ENCODE results near the gene CDH18. TPM values are rescaled to one million over a fixed set of nuclear protein-coding genes. Genes with fewer than 3 reads are reported as not detected.
A peak's percentile ranks its signal among the peaks of the same experiment; 100 is the strongest.

The CDH18 gene
- polyA plus RNA-seq, 10 donors, result 6.2 to 16.4 (median 9.9) TPM

DNA sequence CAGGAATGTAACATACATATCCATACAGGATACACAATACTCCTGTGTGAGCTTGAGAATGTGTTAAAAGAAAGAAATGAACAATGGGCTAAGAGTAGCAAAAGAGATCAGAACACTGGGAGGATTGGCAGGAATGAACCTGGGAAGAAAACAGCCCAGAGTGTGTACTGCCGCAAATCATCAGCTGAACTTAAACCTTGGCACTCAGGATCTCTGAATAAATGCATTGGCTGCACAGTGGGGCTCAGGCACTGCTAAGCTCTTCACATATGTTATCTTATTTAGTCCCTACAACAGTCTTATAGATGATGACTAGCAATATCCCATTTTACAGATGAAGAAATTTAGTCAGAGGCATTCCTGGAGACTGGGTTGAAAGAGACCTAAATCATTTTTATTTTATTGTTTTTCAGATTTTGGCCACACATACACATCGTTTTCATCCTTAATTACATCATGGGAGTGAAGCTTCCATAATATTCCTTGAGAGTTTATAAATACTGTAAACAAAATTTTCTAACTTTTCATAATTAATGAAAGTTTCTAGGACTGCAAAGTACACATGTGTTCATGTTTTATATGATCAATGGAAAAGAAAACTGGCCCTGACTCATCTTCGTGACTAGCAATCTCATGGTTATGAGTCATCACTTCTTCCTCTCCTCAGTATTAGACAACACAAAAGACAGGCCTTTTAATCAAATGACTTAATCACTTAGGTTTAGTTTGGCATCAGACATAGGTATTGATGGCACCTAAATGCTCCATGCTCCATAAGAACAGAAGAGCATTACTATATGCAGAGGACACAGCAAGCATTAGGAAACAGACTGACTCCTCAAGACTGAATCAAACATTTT is 59.2 kb downstream of the CDH18 start:
- DNase-seq, result peak in 1 of 3 donors; percentile 58

DNA sequence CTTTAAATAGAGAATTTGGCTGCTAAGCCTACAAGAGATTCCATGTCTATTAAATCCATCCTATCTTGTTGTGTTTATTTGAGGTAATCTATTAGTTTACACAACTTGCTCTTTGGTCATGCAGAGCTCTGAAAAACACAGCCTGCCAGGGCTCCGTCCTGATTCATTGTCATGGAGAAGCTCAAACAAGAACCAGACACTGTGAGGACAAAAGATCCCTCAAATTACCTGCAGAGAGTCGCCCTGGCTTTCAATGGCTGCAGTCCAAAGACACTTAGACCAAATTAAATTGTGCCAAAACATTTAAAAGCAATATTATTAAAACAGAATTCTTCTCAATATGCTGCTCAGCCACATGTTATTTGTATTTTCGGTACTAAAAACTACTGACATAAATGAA is 60.1 kb downstream of the CDH18 start:
- no peak for DNase-seq

DNA sequence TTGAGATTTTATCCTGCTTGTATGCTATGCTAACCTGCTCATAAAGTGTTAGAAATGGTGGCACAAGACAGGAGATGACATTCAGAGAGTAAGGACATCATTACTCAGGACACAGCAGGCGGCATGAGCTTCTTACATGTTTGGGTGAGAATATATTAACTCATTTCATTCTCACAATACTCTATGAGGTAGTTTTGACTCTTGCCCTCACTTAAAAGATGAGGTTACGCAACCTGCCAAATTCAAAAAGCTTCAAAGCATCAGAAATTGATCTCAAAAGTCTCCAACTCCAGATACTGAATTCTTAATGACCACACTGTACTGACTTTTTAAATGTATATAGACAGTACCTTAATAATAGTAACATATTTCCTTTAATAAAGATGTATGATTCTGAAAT is 60.8 kb downstream of the CDH18 start:
- DNase-seq, result no peak

DNA sequence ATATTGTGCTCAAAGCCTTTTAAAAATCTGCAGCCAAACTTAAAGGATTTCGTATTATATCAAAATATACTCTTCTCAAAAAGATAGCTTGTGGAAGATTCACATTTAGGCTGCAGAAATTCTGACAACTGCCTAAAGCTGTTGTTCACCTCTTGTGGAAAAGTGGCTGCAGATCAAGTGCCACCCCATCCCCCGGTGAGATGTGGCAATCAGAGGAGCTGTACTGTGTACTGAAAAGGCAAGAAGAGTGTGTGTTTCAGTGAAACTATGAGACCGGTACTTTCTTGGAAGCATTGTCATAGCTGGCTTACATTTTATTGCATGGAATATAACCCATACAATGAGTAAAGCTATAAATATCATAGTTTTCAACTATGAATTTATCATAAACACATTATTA is 64.3 kb downstream of the CDH18 start:
- peak in 1 of 3 donors; percentile 12 for DNase-seq

DNA sequence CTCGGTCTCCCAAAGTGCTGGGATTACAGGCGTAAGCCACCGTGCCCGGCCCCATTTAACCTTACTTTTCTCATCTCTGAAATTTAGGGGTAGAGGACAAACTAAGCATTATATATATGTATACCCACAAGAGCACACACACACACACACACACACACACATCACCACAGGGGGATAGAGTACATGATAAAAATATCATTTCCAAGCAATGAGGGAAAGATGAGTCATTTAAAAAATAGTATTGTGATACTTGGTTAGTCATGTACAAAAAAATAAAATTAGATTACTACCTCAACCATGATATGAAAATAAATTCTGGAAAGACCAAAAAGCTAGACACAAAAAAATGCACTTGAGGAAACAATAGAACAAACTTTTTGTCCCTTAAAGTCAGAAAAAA is 67.2 kb downstream of the CDH18 start:
- peak in 1 of 3 donors; percentile 9 for DNase-seq

DNA sequence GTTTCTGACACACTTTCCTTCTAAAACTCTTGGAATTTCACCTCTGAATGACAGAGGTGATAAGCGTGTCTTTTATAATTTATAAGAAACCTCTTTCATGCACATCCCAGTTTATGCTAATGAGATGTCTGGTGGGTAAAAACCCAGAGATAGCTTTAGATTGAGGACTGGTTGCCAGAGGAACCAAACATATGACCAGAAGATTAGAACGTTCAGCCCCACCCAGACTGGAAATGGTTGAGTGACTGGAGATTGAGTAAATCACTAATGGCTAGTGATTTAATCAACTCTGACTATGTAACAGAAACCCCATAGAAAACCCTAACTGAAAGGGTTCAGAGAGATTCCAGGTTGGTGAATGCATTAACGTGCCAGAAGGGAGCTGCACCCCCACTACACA is 69.2 kb downstream of the CDH18 start:
- no peak for DNase-seq

DNA sequence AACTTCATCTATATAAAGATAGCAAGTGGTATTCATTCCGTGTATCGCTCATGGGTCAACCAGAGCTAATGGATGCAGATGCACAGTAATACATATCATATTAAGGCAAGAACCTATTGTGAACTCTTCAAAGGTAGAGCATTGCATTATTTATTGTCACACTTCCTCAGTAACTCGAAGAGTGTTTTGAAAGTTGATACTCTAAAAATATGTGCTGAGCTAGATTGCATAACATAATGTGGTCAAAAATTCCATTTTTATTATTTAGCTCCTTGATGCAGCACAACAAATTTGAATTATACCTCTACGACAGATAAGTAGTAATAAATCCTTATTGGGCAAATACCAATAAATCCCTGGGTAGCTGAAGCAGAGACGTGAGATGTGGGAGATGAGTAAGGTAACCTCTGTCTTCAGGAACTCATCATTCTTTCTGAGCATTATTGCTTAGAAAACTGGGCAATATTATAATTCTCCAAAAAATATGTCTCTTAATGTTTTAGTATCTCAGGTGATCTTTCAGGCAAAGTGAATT is 70.3 kb downstream of the CDH18 start:
- no peak for DNase-seq

DNA sequence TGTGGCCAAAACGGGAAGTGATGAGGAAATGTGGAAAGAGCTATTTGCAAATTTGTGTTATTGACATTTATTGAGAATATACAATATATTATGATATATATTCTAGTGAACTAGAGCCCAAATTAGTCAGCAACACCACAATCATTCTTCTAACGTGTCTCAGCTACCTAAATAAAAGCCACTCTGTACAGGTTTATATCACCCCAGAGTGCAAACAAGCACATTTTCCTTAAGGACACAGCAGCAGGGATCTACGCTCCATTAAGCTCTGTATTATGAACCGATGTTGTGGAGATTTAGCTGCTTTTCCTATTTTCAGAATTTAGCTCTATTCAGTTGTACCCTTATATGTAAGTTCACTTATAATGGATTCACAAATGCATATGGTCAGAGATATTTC is 77.9 kb downstream of the CDH18 start:
- DNase-seq, result no peak

DNA sequence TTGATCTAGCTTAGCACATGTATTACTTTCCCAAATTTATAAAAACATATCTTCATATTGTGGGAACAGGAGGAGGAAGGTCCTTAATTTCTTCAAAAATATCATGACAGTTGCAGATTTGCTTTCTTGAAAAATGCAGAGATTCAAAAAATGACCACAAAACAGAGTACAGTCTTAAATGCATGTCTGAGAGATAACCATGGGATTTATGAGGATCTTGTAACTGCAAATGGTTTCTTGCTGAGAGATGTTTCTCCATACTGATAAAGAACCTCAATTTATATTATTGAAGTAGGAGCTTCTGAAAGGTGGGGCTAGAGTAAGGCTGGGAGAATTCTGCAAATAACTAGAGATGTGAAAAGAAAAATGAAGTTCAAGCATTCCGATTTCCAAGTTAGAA is 83.2 kb downstream of the CDH18 start:
- no peak for DNase-seq

DNA sequence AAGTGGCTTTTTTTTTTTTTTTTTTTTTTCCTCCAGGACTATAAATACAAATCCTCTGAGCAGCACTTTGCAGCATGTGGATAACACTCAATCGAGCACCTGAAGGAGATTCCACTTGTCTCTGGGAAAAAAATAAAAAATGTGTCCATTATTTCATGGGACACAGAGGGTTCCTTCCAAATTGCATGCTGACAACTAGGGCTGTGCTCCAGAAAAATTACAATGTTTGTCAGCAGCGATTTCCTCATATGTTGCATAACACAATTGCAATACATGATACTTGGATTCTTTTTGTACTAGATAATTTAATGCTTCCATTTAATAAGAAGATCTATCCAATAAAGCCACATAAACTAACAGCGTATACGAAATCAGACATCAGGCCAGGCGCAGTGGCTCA is 84.4 kb downstream of the CDH18 start:
- DNase-seq, result peak in 1 of 3 donors; percentile 13

DNA sequence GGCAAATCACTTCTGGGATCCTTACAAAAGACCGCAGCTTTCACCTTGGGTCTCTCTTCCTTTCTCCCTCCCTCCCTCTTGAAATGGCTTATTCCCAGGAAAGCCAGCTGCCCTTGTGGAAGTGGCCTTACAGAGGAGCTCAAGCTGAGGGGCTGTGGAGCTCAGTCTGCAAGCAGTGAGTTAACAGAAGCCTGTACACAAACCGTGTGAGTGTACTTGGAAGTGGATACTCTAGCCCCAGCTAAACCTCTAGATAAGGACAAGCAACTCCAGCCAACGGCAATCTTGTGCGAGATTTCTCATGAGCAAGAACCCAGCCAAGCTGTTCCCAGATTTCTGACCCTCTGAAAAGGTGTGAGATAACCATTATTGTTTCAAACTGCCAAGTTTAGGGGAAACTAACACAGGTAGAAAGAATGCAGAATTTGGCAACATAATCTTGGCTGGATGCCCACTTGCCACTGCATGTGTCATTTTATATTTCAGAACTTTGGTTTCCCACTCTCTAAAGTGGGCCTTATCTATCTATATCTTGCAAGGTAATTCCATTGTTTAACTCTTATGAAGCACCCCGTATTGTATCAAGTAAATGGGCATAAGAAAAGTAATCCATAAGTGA is 85.6 kb downstream of the CDH18 start:
- no peak for DNase-seq

DNA sequence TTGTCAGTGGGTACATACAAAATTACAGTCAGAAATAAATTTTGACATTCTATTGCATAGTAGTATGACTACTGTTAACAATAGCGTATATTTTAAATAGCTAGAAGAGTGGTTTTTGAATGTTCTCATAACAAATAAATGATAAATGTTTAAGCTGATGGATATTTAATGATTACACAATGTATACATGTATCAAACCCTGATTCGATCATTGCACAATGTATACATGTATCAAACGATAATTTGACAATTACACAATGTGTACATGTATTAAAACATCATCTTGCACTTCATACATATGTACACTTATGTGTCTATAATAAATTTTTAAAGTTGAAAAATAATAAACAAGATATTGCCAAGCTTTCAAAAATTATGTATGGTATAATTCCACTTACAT is 87.7 kb downstream of the CDH18 start:
- no peak for DNase-seq

DNA sequence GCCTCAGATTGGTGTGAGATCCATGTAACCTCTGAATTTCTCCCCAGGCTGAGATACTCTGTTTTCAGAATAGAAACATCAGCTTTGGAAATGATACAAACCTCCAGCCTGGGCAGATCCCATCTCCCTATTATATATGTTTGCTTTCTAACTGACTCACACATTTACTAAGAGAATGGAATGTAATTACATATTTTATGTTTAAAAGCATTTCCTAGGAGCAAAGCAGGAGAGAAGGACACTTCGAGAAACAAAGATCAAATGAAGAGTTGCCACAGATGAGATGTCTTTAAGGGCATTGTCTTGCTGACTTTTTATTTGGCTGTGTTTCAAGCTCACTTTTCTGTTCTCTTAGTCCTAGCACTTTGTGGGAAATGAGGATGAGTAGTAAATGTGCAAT is 96.3 kb downstream of the CDH18 start:
- peak in 2 of 3 donors; percentile 10 to 42 for DNase-seq

DNA sequence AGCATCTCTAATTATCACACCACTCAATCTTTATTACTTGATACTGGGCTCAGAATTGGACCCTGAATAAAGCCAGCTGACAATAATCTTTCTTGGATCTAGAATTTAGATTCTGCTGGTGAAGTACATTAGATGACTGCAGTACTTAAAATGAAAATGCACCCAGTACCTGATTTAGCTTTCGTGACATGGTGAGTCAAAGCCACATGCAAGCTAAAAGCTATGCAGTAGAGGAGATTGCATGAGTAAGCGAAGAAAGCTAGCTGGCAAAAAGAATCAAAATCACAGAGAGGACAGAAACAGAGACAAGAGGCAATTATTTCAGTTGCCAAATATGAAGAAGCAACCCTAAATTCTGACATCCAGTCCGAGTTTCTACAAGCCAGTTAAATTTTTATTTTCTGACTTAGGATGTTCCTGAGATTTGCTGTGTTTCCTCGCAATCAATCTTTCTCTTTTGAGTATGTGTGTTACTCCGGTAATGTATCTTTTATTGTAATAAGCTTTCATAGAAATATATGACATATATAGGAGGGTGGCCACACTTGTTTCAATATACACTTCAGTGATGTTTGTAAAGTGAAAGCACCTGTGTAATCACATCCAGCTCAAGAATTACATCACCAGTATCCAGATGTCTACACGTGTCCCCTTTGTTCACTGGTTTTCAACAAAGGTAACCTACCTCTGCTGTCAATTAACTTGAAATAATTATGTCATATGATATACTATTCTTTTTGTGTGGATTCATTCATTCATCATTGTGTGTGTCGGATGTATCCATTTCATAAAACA is 101.7 kb downstream of the CDH18 start:
- DNase-seq, result peak in 1 of 3 donors; percentile 36

DNA sequence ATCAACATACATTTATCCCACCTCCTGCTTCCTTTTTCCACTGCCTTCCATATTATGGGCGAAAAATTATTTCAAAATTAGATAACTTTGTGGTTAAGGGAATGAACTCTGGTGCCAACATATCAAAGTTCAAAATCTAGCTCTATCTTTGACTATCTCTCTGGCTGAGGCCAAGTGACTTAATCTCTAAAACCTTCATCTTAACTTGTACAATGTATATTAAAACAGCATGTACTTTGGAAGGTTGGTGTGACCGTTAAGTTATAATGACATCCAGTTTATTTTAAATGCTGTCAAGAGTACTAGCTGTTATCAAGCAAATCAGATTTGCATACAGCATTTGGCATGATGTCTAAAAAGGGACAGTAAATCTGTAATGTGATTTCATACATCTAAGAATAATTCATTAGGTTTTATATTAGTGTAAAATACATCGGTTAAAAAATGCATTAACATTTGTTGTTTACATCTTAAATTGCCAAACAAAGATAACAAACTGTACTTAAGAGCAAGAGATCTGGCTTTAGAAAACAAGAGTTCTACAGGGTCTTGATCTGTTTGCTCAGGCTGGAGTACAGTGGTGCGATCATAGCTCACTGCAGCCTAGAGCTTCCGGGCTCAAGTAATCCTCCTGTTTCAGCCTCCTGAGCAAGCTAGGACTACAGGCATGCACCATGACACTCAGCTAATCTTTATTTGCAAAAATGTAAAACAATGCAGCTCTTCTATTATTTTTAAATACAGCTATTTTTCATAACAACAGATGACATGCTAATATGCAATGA is 102.8 kb downstream of the CDH18 start:
- DNase-seq, result no peak

DNA sequence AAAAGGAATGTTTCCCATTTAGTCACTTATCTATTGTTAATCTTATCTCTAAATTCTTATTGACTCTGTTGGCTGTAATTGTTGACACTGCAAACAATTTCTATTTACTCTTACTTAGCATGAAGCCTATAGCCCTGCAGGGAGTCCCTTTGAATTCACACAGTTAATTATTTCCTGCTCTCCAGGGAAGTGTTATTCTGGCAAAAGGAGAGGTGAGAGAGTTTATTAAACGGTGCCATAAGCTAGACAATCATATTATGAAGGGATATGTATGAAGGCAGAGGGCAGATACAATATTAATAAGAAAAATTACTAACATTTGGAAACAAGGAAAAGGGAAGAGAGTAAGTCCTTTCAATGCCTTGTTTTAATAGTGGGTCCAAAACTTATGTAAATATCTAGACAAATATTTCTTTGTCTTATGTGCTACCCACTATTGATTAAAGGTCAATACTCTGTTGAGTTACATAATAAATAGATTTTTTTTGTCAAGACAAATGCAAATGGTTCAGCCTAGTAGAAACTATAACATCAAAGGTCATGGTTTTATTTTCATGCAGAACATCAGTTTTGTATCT is 107.1 kb downstream of the CDH18 start:
- DNase-seq, result no peak

DNA sequence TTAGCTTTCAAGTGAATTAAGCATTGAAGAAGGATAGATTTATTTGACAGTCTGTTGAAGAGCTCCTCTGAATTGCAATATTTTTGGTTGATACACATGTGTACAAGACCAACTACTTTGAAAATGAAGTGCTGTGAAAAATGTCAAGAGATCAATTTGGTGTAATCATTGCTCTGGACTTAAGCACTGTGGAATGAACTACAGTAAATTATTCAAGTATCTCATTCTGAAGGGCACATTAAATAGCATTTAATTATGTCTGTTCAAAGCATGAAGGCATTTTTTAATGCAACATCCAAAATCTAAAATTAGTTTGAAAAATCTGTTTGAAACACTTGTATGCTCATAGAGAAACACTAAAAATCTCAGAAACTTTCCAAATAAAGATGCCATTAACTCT is 107.5 kb downstream of the CDH18 start:
- DNase-seq, result no peak

DNA sequence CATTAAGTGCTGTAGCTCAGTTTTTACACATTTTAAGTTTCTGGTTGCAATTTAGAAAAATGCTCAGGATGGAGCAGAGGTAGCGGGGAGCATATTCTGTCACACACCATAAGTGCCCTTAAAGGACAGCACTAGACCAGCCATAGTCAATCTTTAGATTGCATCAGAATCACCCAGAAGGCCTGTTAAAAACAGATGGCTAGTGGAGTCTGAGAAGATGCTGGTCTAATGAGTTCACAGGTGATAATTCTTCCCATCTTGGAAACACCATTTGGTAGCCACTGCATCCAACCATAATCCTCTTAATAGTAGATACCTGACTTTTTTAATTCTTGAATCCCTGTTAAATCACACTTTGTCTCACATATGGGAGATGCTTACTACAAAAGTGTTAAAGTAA is 113.2 kb downstream of the CDH18 start:
- no peak for DNase-seq

DNA sequence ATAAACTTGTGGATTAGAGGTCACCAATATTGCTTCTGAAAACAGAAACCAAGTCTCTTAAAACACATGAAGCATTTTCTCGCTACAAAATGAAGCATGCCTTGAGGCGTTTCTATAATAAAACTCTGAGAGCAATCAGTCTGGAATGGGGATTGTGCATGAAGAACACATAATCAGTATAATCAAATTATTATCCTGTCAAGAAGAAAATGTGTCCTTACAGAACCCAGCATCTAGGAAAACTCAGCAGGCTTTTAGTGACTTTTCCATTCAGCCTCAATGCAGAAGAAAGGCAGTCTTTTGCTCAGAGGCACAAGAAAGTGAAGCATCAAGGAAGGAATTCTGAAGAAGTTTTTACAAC is 121.9 kb downstream of the CDH18 start:
- no peak for DNase-seq

DNA sequence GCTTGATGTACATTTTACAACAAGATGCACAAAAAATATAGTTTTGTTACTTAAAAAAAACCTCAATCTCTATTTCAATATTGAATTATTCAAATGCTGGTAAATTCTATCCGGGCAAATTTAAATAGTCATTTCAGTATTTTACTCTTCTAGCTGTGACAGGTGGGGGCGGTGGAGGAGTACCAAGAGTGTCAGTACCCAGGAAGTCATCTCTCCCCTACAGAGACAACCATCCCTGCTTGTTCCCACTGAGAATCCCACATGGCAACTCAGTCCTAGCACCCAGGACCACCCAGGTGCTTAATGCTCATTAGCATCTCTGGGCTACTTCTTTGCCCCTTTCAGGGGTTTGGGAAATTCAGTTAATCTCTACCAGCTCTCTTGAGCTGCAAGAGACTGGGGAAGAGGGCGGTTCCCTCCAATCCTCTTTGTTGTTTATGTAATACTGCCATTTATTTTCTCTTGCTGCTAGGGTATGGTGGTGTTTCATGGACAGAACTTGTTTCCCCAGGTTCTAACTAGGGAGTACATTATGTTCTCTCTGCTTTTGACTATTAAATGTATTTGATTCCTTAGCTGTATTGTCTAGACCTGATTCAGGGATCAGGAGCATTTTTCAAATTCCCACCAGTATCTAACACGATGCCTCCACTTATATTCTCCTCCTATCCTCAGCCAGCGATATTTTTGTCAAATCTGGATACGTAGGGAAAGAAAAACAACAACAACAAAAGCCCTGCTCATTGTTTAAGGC is 122.5 kb downstream of the CDH18 start:
- DNase-seq, result no peak

DNA sequence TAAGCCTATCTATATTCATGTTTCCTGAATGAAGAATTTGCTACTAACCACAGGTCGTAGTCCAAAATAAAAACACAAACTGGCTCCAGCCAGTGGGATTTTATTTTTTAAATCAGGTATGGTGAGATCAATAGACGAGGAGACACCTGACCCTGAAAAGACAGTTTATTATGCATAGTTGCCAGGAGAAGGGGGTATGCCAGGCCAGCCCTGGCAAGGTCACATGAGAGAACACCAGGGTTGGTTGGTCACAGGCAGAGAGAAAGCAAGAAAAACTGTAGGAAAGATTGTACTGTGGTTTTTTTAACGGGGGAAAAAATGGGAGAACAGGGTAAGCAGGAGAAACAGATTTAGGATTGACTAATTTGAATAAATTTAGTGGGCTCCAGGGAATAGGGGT is 125.3 kb downstream of the CDH18 start:
- no peak for DNase-seq
